ENCODE measurements around the gene CABP7. TPM values are rescaled to one million over a fixed set of nuclear protein-coding genes. Genes with fewer than 3 reads are reported as not detected.

CABP7 gene
- total RNA-seq, 2 experiments from 2014 or later, result 0.33 to 0.45 TPM

- Mint-ChIP-seq H3K9me3 (no peaks in the 10 kb centered on the region), H3K4me3 (no peak overlapping the region), H3K4me1 (ENCODE audit: low read depth) (no peaks in the 10 kb centered on the region), H3K36me3 (ENCODE audit: low read depth) (peaks cover 52% of the 10 kb centered on the region), H3K27me3 (no peaks in the 10 kb centered on the region), H3K27ac (no peak overlapping the region)
- ChIA-PET POLR2A (no interaction called here), CTCF (no interaction called here)
- DNase-seq (no peak), ATAC-seq (ENCODE audit: poor library complexity) (no peak)
- Histone ChIP-seq H3K4me3 (ENCODE audit: low read length) (no peak overlapping the region), H3K36me3 (ENCODE audit: insufficient read depth, low read length) (peaks cover 35% of the 10 kb centered on the region), H3K4me1 (ENCODE audit: insufficient read depth, low read length) (no peaks in the 10 kb centered on the region), H3K9me3 (ENCODE audit: control insufficient read depth in 1 of 2, insufficient read depth in 1 of 2, low read length in 2 of 2) (no peaks in the 10 kb centered on the region), H3K27me3 (ENCODE audit: control insufficient read depth in 1 of 2, insufficient read depth in 2 of 2, low read length in 2 of 2) (no peaks in the 10 kb centered on the region), H3K27ac (ENCODE audit: low read depth in 1 of 2, low read length in 2 of 2) (no peak overlapping the region)
- TF ChIP-seq, protein P1, sequence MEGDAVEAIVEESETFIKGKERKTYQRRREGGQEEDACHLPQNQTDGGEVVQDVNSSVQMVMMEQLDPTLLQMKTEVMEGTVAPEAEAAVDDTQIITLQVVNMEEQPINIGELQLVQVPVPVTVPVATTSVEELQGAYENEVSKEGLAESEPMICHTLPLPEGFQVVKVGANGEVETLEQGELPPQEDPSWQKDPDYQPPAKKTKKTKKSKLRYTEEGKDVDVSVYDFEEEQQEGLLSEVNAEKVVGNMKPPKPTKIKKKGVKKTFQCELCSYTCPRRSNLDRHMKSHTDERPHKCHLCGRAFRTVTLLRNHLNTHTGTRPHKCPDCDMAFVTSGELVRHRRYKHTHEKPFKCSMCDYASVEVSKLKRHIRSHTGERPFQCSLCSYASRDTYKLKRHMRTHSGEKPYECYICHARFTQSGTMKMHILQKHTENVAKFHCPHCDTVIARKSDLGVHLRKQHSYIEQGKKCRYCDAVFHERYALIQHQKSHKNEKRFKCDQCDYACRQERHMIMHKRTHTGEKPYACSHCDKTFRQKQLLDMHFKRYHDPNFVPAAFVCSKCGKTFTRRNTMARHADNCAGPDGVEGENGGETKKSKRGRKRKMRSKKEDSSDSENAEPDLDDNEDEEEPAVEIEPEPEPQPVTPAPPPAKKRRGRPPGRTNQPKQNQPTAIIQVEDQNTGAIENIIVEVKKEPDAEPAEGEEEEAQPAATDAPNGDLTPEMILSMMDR (IDR thresholded peaks at IDR 0.05), result no peak
- intact Hi-C loops (cut with DNase I, micrococcal nuclease), result loop anchor here in 1 of 2 experiments (5.0 kb wide), 1 partner anchor 314 kb away; no protein-coding TSS in a partner anchor
Observed at GRCh38 chr22:29693161-29693560, 26.6 kb upstream of the CABP7 start.

DNA sequence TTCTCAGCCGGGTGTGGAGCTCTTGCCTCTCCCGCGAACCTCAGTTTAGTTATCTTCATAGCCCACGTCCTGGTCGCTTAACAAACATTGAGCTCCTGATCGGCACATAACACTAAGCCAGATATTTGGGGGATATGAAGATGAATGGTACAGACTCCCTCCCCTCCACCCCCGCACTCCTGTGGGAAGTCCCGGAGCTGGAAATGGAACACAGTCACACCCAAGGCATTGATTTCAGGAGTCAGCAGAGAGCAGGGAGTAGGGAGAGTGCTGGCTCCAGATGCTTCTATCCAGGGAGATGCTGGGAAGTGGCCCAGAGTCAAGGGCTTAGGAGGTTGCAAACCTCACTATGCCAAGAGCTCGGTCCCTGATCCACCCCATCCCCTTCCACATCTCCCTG is 26.1 kb upstream of the CABP7 start:
- no peaks in the 10 kb centered on the region for H3K4me1 Mint-ChIP-seq (ENCODE audit: low read depth)
- no peaks in the 10 kb centered on the region for H3K27me3 Mint-ChIP-seq
- DNase-seq, result no peak
- H3K27ac Mint-ChIP-seq, result no peak overlapping the region
- TF ChIP-seq, protein P1 (IDR thresholded peaks at IDR 0.05), result no peak
- Histone ChIP-seq H3K9me3 (ENCODE audit: control insufficient read depth in 1 of 2, insufficient read depth in 1 of 2, low read length in 2 of 2) (no peaks in the 10 kb centered on the region), H3K36me3 (ENCODE audit: insufficient read depth, low read length) (peaks cover 34% of the 10 kb centered on the region), H3K27me3 (ENCODE audit: control insufficient read depth in 1 of 2, insufficient read depth in 2 of 2, low read length in 2 of 2) (no peaks in the 10 kb centered on the region), H3K4me1 (ENCODE audit: insufficient read depth, low read length) (no peaks in the 10 kb centered on the region), H3K27ac (ENCODE audit: low read depth in 1 of 2, low read length in 2 of 2) (no peak overlapping the region), H3K4me3 (ENCODE audit: low read length) (no peak overlapping the region)
- no peak overlapping the region for H3K4me3 Mint-ChIP-seq
- ATAC-seq (ENCODE audit: poor library complexity), result no peak
- intact Hi-C loops (cut with DNase I, micrococcal nuclease), result loop anchor here in 1 of 2 experiments (5.0 kb wide), 1 partner anchor 314 kb away; no protein-coding TSS in a partner anchor
- no peaks in the 10 kb centered on the region for H3K9me3 Mint-ChIP-seq
- H3K36me3 Mint-ChIP-seq (ENCODE audit: low read depth), result peaks cover 53% of the 10 kb centered on the region
- POLR2A ChIA-PET, result no interaction called here
- CTCF ChIA-PET, result no interaction called here

DNA sequence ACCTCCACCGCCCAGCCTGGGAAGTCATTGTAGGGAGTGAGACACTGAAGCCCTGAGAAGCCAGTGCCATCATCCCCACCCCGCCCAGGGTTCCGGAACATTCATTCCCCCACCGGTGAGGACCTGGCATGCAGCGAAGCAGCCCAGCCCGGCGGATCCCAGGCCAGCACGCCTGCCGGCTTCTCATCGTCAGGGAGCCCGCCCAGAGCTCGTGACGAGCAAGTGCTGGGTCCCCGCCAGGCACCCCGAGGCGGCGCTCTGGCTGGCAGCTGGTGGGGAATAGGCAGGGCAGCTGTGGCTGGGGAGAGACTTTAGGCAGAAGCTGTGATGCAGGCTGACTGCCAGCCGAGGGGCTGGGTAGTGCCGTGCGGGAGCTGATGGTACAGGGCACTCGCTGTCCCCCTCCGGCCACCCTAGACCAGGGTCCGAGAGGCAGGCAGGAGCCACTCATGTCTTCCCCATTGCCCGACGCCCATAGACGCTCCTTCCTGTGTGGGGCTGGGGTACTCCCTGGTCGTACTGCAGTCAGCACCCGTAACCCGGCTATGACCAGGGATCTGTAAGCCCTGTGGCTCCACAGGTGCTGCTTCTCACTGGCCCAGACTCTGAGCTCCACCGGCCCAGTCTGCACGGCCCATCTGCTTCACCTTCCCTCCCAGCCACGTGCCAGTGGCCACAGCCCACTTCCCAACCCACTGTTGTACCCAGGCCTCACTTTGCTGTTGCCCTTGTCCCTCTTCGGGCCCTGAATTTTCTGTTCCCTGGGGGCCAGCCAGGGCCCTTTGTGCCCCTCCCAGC is 24.5 kb upstream of the CABP7 start:
- H3K36me3 Mint-ChIP-seq (ENCODE audit: low read depth), result peaks cover 49% of the 10 kb centered on the region
- Histone ChIP-seq H3K27me3 (ENCODE audit: control insufficient read depth in 1 of 2, insufficient read depth in 2 of 2, low read length in 2 of 2) (no peaks in the 10 kb centered on the region), H3K9me3 (ENCODE audit: control insufficient read depth in 1 of 2, insufficient read depth in 1 of 2, low read length in 2 of 2) (no peaks in the 10 kb centered on the region), H3K36me3 (ENCODE audit: insufficient read depth, low read length) (peaks cover 34% of the 10 kb centered on the region), H3K27ac (ENCODE audit: low read depth in 1 of 2, low read length in 2 of 2) (no peak overlapping the region), H3K4me3 (ENCODE audit: low read length) (no peak overlapping the region), H3K4me1 (ENCODE audit: insufficient read depth, low read length) (no peaks in the 10 kb centered on the region)
- DNase-seq, result no peak
- intact Hi-C loops (cut with DNase I, micrococcal nuclease), result no loop called here
- H3K9me3 Mint-ChIP-seq, result no peaks in the 10 kb centered on the region
- H3K27me3 Mint-ChIP-seq, result no peaks in the 10 kb centered on the region
- H3K4me3 Mint-ChIP-seq, result no peak overlapping the region
- ChIA-PET POLR2A (no interaction called here), CTCF (no interaction called here)
- no peak overlapping the region for H3K27ac Mint-ChIP-seq
- TF ChIP-seq, protein P1 (IDR thresholded peaks at IDR 0.05), result no peak
- ATAC-seq (ENCODE audit: poor library complexity), result no peak
- H3K4me1 Mint-ChIP-seq (ENCODE audit: low read depth), result no peaks in the 10 kb centered on the region

All from CD4-positive, alpha-beta T cell (primary cell).